NCI-H524 (cell line): ENCODE results near the gene RAN.
A peak's percentile ranks its signal among the peaks of the same experiment; 100 is the strongest.
"Not testable (repeated sequence)": the region's sequence is repeated elsewhere in the genome, so short reads cannot be mapped to it uniquely, and the experiment has no call there.

Experiments used
- DNase-seq, 2 experiments: peaks; one replicate each; lab custom pipeline; 2025; lab: John Stamatoyannopoulos, UW

Gene RAN

DNA sequence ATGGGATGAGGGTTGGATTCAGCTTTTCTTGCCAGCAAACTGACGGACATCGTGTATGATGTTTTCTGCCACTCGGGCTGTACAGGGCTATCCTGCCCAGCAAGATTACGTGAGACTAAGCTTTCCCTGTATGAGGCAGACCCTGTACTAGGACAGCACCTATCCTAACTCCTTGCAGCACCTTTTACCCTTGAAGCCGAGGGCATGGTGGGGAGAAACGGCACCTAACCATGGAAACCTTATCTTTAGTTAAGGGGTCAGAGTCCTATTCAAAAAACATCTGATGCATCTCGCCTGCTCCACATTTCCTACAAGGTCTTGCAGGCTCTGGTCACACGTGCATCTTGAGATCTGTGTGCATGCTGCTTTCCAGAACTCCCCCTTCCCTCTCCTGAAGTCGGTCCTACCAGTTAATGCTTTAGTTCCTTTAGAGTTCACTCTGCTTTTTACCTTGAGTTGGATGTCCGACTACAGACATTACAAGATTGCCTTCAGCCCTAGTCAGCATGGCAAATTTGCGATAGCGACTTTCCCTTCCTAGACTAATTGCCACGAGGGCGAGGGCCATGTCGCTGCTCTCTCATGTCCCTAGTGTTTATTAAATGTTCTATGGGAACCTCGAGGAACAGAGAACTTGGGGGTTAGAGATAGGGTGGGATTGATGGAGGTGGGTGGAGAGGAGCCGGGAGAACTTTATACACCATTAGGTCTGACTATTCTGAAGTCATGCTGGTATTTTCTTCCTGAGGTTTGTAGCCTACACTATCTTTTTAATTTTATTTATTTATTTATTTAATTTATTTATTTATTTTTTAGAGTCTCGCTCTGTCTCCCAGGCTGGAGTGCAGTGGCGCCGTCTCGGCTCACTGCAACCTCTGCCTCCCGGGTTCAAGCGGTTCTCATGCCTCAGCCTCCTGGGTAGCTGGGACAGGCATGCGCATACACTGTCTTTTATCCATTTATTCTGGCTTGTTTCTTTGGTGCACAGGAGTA lies 6.6 kb downstream of the RAN start:
- peak in 1 of 2 experiments; percentile 26 for DNase-seq

DNA sequence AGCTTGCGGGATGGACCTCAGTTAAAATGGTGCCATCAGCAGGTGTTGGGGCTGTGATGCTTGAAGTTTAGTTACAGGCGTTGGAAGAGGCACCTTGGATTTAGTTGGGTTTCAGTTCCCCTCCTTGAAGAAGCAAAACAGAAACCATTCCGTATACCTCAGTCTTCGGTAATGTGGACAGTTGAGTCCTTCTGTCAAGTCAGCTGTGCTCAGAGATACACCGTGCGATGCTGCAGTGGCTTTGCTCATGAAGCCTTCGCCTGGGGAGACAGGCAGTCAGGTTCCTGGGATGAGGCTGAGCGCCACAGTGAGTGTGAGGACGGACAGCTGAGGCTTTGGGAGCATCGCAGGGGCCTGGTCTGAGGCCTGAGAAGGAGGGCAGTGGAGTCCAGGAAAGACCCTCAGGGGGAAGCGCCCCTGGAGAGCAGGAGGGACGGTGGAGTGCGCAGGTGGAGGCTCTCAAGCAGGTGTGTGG lies 7.4 kb downstream of the RAN start:
- peak in 1 of 2 experiments; percentile 18 for DNase-seq

DNA sequence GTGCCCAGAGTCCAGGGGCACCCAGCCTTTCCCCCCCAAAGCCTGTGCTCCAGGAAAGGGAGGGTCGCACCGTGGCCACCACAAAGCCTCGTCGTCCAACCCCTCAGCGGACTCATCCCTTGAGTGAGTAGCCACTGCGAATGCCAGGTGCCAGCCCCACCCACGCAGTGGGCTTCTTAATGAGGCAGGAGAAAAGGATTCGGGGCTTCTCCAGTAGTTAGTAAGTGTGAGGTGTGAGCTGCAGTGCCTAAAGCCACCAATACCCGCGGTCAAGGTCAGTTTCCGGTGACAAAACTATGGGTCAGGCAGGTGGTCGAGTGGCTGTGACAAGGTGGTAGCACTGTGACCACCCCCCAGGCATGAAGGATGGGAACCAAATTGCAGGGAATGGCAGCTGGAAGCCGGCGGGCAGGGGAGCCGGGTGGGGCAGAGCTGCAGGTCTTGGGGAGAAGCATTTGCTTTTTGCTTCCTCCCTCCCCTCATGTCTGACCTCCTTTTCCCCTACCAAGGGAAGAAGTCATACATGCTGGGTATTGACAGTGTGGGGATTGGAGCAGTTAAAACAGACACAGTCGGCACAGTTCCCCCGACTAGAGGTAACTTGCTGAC lies 8.0 kb downstream of the RAN start:
- no peak for DNase-seq

DNA sequence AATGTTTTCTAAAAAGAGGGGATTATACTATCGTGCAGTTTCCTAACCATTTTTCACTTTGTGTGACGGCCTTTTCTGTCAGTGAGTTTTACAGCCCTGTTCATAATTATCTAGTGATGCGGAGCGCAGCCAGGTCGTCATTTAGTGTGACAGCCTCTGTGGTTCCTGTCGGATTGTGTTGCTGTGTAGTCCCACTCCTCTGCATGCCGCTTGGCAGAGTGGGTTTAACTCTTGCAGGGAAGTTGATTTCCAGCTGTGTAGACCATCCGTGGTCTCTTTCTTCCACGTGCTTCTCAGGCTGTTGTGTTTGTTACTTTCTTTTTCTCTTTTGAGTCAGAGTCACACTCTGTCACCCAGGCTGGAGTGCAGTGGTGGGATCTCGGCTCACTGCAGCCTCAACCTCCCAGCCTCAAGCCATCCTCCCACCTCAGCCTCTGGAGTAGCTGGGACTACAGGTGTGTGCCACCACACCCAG lies 8.6 kb downstream of the RAN start:
- DNase-seq = no peak

DNA sequence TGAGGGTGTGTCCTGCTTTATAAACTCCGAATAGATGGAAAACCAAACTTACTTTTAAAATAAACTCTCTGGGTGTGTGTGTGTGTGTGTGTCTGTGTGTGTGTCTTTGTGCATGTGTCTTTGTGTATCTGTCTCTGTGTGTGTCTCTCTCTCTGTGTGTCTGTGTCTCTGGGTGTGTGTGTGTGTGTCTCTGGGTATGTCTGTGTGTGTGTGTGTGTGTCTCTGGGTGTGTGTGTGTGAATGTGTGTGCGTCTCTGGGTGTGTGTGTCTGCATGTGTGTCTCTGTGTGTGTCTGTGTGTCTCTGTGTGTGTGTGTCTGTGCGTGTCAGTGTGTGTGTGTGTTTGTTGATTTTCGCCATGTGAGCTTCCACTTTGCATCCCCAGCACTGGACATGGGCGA lies 9.2 kb downstream of the RAN start:
- no peak for DNase-seq

DNA sequence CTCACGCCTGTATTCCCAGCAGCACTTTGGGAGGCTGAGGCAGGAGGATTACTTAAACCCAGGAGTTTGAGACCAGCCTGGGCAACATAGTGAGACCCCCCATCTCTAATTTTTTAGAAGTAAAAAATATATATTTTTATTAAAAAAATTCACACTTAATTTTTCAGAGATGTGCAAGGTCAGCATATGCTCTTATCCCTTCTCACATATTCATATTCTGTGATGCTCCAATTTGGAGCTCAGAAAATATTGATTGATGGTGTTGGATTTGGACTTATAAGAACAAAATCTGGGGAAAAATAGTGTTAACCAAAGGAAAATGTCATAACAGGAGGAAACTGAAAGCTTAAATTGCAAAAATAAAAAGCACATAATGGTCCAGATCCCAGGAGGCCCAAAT lies 9.7 kb downstream of the RAN start:
- no peak for DNase-seq

DNA sequence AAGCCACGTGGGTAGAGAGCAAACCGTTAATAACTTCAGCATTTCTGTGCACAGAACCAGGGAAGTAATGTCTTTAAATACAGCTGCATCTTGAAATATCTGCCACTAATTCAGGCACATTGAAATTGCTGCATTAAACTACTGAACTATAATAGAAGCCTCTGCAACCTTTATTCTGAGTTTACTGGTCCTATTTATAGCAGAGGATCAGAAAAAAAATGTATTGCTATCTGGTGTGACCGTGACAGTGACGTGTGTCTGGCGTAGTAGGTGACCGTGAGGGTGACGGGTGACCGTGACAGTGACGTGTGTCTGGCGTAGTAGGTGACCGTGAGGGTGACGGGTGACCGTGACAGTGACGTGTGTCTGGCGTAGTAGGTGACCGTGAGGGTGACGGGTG lies 15.3 kb downstream of the RAN start:
- not testable (repeated sequence) for DNase-seq

DNA sequence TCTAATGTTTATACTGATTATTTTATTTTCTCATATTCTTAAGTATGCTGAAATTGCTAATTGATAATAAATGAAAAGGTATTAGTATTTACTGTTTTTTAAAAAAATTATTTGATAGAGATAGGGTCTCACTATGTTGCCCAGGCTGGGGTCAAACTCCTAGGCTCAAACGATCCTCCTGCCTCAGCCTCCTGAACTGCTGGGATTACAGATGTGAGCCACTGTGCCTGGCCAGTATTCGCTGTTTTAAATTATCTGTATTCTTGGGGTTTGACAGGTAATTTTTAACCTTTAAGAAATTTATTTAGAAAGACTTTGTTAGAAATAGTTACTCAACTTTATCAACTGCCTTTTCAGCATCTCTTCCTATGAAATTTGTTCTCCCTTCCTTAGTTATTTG lies 32.2 kb downstream of the RAN start:
- no peak for DNase-seq

DNA sequence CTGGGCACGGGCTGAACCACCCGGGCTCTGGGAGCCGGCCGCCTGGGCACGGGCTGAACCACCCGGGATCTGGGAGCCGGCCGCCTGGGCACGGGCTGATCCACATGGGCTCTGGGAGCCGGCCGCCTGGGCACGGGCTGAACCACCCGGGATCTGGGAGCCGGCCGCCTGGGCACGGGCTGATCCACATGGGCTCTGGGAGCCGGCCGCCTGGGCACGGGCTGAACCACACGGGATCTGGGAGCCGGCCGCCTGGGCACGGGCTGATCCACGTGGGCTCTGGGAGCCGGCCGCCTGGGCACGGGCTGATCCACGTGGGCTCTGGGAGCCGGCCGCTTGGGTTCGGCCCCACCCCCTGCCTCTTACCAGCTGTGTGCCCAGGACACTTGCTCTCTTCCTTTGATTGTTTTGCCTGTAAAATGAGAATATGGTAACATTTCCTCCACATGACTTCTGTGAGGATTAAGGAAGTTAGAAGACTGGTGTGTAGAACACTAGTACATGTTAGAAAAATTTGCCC lies 33.1 kb downstream of the RAN start:
- DNase-seq = not testable (repeated sequence)

DNA sequence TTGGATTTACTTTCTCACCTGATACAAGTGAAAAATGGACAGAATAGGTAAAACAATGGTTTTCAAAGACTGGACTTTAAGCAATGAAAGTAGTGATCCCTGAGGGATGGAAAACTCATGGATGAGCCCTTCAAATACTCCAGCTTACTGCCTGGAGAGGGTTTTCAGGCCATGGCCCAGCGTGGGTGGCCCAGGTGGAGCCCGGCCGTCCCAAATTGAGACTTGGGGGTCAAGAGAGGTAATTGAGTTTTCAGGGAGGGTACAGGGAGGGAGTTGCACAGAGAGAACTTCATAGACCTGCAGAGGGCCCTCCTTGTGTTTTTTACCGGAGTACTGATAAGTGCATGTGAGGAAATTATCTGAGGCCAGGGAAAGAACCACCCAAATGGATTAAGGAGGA lies 37.2 kb downstream of the RAN start:
- DNase-seq = no peak

DNA sequence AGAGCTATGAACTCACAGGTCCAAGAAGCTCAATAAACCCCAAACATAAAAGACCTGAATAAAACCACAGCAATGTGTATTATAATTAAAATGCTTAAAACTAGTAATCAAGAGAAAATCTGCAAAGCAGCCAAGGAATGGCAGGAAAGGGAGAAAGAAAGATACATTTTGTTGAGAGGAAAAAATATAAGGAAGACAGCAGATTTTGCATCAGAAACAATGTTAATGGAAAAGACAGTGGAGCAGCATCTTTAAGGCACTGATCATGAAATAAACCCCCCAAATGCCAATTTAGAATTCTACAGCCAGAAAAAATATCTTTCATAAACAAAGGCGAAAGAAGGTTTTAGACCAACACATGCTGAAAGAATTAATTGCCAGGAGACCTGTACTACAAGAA lies 39.3 kb downstream of the RAN start:
- DNase-seq = no peak

DNA sequence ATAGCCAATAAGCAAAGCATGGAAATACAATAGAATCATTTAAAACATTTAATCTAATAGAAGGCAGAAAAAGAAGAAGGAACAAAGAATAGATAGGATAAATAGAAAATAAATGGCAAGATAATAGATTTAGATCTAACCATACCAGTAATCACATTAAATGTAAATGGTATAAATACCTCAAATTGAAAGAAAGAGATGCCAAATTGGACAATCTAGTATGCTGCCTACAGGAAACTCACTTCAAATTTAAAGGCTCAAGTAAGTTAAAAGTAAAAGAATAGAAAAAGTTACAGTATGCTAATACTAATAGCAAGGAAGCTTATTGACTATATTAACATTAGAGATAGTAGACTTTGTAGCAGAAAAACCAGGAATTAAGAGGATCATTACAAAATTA lies 40.1 kb downstream of the RAN start:
- no peak for DNase-seq

DNA sequence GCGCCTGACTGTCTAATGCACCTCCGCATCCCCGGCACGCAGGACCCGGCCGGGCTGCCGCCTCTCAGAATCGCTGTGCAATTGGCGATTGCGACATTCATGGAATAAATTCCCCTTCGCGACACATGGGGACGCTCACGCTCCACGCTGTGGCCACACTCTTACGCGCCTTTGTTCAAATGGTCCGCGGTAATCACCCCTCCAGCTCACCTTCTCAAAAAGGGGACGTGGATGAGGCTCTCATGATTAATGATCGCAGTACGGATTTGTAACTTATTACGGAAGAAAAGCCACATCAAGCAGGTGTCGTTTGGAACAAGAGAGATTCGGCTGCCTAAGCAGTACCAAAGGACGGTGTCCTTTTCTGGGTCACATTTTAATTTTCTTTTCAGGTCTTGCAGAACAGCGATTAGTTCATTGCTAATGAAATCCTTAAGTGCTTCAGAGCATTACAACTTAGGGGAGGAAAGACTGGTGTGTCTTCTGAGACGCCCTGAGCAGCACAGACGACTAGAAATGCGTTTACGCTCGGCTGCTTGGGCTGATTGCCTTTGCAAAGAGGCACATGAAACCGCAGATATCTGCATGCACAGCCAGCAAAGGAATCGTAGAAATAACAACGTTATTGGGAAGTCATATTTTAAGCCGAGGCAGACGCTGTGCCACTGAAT lies 44.5 kb downstream of the RAN start:
- peak; percentile 37 to 77 for DNase-seq

DNA sequence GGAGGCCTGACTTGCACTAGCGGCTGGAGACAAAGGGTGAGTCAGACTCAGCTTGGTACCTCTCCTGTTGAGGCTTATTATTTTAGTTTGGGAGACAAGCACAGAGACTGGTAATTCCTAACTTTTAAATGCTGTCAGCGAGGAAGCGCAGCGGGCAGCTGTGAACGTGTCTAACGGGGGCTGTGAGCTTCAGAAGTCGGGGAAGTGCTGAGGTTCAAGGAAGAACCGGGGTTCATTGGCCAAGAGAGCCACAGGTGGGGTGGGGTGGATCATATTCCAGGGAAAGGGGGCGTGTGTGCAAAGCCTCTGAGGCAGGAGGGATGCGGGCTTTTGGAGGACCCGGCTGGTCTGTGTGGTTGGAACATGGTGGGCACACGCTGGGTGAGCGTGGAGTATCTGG lies 45.7 kb downstream of the RAN start:
- no peak for DNase-seq

DNA sequence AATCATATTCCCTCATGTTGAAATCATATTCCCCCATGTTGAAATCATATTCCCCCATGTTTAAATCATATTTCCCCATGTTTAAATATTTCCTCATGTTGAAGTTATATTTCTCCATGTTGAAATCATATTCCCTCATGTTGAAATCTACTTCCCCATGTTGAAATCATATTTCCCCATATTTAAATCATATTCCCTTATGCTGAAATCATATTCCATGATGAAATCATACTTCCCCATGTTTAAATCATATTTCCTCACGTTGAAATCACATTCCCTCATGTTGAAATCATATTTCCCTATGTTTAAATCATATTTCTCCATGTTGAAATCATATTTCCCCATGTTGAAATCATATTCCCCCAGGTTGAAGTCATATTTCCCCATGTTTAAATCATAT lies 47.2 kb downstream of the RAN start:
- no peak for DNase-seq

DNA sequence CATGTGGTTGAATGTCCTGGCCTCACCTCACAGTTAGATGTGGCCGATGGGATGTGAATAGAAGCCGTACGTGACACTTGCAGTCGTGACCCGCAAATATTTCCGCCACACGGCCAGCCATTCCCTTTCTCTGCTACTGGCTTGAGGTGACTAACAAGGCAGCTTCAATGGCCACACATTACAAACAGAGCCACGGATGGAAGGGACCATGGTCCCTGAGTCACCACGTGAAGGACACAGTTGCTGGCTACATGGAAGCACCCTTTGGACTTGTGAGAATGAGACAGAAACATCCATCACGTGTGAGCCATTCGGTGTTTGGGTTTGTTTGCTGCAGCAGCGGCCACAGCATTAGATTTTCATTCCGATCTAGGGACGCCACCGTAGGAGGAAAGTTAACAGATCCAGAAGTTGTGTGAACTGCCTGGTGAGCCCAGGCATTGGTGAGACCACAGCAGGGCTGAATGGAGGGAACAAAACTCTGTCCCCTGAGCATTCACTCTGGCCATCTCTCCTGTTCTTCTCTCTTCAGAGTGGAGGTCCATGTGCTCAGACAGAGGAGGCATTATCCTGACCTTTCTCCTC lies 48.3 kb downstream of the RAN start:
- no peak for DNase-seq

DNA sequence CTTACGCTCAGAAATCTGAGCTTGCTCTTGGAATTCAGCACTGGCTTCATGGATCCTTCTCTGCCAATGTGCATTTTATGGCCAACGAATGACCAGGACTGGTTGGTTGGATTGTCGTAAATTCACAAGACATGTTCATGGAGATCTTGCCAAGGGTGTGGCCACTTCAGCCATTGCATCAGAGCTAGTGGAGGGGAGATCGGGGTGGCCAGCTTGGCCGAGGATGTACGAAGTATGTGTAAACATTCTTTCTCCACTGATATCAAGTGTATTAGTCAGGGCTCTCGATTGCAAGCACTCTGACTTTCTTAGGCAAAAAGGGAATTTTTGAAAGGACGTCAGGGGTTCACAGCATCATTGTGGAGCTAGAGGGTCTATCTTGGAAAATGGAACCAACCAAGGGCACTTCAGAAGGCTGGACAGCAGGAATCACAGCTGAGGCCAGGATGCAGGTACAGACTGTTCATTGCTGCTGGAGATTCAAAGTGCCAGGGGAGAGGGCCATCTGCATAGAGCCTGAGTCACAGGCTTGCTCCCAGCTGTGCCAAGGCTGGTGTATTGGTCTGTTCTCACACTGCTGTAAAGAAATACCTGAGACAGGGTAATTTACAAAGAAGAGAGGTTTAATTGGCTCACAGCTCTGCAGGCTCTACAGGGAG lies 49.0 kb downstream of the RAN start:
- no peak for DNase-seq

DNA sequence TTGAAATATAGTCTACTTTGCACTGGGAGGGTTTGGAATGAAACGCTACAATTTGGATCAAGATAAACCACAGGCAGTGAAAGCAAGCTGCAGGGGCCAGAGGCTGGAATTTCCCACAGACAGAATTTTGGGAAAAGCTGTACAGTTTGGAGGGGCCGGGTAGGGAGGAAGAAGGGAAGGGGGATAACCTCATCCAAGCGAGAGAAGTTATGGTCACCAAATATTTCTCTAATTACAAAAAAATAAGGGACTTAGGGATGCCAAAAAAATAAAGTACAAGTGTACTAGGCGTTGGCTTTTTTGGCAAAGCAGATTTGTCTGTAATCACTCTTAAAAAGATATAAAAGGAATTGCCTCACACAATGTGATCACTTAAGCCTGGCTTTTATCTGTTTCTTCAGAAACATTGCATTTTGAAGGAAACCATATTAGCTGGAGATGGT lies 50.7 kb downstream of the RAN start:
- no peak for DNase-seq

DNA sequence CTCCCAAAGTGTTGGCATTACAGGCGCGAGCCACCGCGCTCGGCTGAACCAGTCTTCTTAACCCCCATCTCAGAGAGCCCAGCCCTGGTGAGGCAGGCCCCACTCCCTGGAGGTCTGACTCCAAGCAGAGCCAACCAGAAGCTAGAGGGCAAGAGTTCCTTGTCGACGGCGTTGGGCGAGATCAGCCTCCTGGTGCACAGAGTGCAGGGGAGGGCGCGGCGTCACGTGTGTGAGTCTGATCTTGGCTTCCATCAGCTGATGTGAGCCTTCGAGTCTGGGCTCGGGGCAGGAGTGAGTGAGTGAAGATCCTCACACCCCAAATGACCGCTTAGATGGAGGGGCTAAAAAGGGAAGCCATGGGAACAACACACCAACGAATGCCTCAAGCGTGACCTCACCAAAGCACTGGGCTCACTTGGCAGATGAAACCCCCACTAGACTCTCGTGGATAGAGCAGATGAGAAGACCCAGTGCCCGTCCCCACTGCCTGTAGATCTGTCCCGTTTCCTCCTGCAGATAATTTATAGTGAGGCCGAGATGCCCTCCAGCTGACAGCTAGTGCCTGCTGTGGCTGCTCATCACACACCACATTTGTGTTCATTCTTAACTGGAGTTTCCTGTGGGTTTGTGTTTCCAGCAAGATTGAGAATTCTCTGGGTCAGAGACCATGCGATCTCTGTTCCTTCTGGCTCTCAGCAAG lies 53.2 kb downstream of the RAN start:
- no peak for DNase-seq

DNA sequence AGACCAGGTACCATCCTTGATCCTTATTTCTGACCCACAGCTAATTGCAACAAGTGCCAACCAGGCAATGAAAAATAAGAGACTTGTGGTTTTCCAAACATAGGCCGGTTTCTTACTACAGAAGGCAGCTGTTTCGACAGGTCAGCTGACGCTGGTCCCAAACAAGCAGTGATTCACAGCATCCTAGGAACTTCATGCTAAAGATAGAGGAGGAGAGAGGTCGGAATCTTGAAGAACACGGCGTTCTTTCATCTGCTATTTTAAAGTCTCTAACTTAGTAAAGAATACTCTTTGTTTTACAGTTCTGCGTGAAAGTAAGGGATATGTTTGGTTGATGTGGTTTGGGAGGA lies 53.8 kb downstream of the RAN start:
- DNase-seq = no peak
